ENCODE measurements around the gene HNRNPUL2. TPM values are rescaled to one million over a fixed set of nuclear protein-coding genes. Genes with fewer than 3 reads are reported as not detected.
"Not testable (repeated sequence)": the region's sequence is repeated elsewhere in the genome, so short reads cannot be mapped to it uniquely, and the experiment has no call there.

HNRNPUL2 gene
- total and polyA plus RNA-seq, 2 of the 4 experiments (the other 2 are of a cell fraction): 3.9 to 30.2 TPM

GRCh38 chr11:62749931-62750330 lies 22.7 kb upstream of the HNRNPUL2 start:
- H4K20me1 ChIP-seq (ENCODE audit: insufficient read depth, low read length); H2BK120ac ChIP-seq (ENCODE audit: low read depth, low read length); H2AK5ac ChIP-seq (ENCODE audit: low read depth, low read length); dilution Hi-C loops (cut with HindIII; ENCODE audit: low sequenced_read_pairs, unreplicated experiment); H2BK5ac ChIP-seq (ENCODE audit: low read depth, low read length, poor library complexity, severe bottlenecking); H4K91ac ChIP-seq (ENCODE audit: insufficient read depth, low read depth, low read length); H3K4me3 ChIP-seq (ENCODE audit: insufficient read depth, low read depth, low read length); H3K27me3 ChIP-seq (ENCODE audit: control insufficient read depth, insufficient read depth, low read length); H4K5ac ChIP-seq (ENCODE audit: low read depth, low read length); H2AFZ ChIP-seq (replicated peaks; ENCODE audit: low read length, poor library complexity); intact Hi-C loops (cut with micrococcal nuclease); H3K4me2 ChIP-seq (ENCODE audit: low read depth, low read length); H3K27ac ChIP-seq (ENCODE audit: insufficient read depth, low read length); H2BK20ac ChIP-seq (ENCODE audit: low read depth, low read length); ATAC-seq (ENCODE audit: low read depth); H3K9me1 ChIP-seq (ENCODE audit: insufficient read depth, low read length); in situ Hi-C loops (cut with MboI; ENCODE audit: low sequenced_read_pairs); H3K18ac ChIP-seq (ENCODE audit: low read depth, low read length); BruUV-seq (replicated peaks); H3K14ac ChIP-seq (replicated peaks; ENCODE audit: low read depth, low read length); H3K56ac ChIP-seq (ENCODE audit: extremely low read depth, insufficient read depth, low read length); H3K4me1 ChIP-seq (ENCODE audit: control insufficient read depth, insufficient read depth, low read length); H3K9me3 ChIP-seq (ENCODE audit: control insufficient read depth, insufficient read depth, low read length); H3K23ac ChIP-seq (ENCODE audit: low read depth, low read length); POLR2A ChIA-PET (ENCODE audit: unreplicated experiment); H3K9ac ChIP-seq (ENCODE audit: low read depth, low read length); H4K8ac ChIP-seq (ENCODE audit: low read depth in 2 of 2, low read length in 2 of 2); H3K4ac ChIP-seq (ENCODE audit: low read depth, low read length); CTCF ChIA-PET; H2BK15ac ChIP-seq (ENCODE audit: low read depth, low read length); H2AK9ac ChIP-seq (replicated peaks; ENCODE audit: low read depth, low read length, poor library complexity); DNase-seq: not testable (repeated sequence)
- Histone ChIP-seq H3K79me1 (ENCODE audit: low read depth in 1 of 2, low read length in 2 of 2) (peaks cover 20 to 41% of the 10 kb centered on the region in 2 experiments), H3K36me3 (ENCODE audit: control insufficient read depth, insufficient read depth, low read length) (peaks cover 13% of the 10 kb centered on the region)
- 98% methylated on average over 4 of the region's 5 CpGs; no CpG with 5 or more reads in 1 of the 2 experiments for WGBS, 2 experiments (ENCODE audit: extremely low coverage in 2 of 2, insufficient read length in 1 of 2)

Data from IMR-90 (cell line).